Prostate gland (tissue), 2 donors: Measurements from ENCODE around the gene XG.
"Not testable (repeated sequence)": the region's sequence is repeated elsewhere in the genome, so short reads cannot be mapped to it uniquely, and the experiment has no call there.

ENCODE experiments used
- CTCF ChIP-seq, 4 experiments: fragments of 200-600 bp in 2 of 4; fragments of 450-650 bp in 2 of 4; sonication (generic) in 2 of 4; IDR thresholded peaks; 1 replicate in 3 of 4; 2 replicates in 1 of 4; pipeline ENCODE4 v1.5.1; 2016 to 2019; ENCODE audit warnings: antibody characterized with exemption in 4 of 4, mild to moderate bottlenecking in 2 of 4, moderate library complexity in 2 of 4
- POLR2A ChIP-seq: fragments of 450-650 bp; IDR thresholded peaks from one replicate; pipeline ENCODE4 v1.6.1; 2016; ENCODE audit warnings: antibody characterized with exemption, mild to moderate bottlenecking
- POLR2AphosphoS5 ChIP-seq: sonication (generic); formaldehyde crosslinking; IDR thresholded peaks from one replicate; pipeline ENCODE4 v1.6.1; 2017; ENCODE audit warnings: antibody characterized with exemption

GRCh38 chrX:2727264-2727663 is 24.6 kb upstream of the XG start:
- TF ChIP-seq CTCF (IDR thresholded peaks at IDR 0.05); POLR2AphosphoS5; POLR2A: not testable (repeated sequence)
